ENCODE measurements around the gene SMIM8.

Gene SMIM8

DNA sequence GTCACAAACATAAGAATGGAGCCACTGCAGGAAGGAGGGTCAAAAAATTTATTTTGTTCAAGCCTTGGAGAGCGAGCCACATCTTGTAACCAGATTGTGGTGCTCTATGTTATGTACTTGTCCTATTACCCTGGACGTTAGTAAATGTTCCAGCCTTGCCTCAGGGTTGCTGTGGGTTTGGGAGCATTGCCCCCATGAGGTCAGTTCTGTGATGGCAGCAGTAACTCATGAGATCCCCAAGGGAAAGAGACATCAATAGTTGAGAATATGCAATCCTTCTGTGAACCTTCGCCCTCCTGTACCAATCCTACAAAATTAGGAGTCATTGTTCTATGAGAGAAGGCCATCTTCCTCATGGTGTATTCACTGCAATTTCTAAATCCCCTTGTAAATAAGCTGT lies 68.9 kb downstream of the SMIM8 start:
- Histone ChIP-seq H3K27ac (ENCODE audit: low read depth, low read length) (no peak overlapping the region), H3K36me3 (ENCODE audit: insufficient read depth, low read length) (no peaks in the 10 kb centered on the region), H3K4me1 (ENCODE audit: insufficient read depth, low read length) (no peaks in the 10 kb centered on the region), H3K9ac (ENCODE audit: low read depth, low read length) (no peak overlapping the region), H3K4me3 (ENCODE audit: low read length) (no peak overlapping the region), H3K9me3 (ENCODE audit: insufficient read depth, low read depth, low read length) (no peaks in the 10 kb centered on the region), H3K27me3 (ENCODE audit: insufficient read depth, low read length) (no peaks in the 10 kb centered on the region)
- 52% methylated on average over 3 of the region's 3 CpGs for WGBS

All from HUES64 (cell line).